ENCODE measurements around the gene DNASE2B.

Gene DNASE2B

GRCh38 chr1:84415396-84415795 lies 17.1 kb downstream of the DNASE2B start:
- Histone ChIP-seq H2AFZ (ENCODE audit: low read depth) (no peak overlapping the region), H3K27ac (no peak overlapping the region), H3K36me3 (ENCODE audit: insufficient read depth) (no peaks in the 10 kb centered on the region), H3K79me2 (ENCODE audit: insufficient read depth, low read depth) (no peaks in the 10 kb centered on the region), H3K9ac (no peak overlapping the region), H3K4me2 (no peak overlapping the region), H4K20me1 (ENCODE audit: insufficient read depth) (no peaks in the 10 kb centered on the region), H3K4me3 (IDR thresholded peaks at IDR 0.05; ENCODE audit: insufficient read depth, low read depth, low read length) (no peak overlapping the region), H3K27me3 (ENCODE audit: insufficient read depth, low read depth) (no peaks in the 10 kb centered on the region), H3K4me1 (ENCODE audit: low read depth, poor library complexity, severe bottlenecking) (no peaks in the 10 kb centered on the region)
- no peak for TF ChIP-seq CTCF (conservative IDR thresholded peaks at IDR 0.05; ENCODE audit: low read depth, low read length)

GRCh38 chr1:84422909-84423308 lies 24.6 kb downstream of the DNASE2B start:
- H3K9ac ChIP-seq, result no peak overlapping the region
- no peaks in the 10 kb centered on the region for H3K27me3 ChIP-seq (ENCODE audit: insufficient read depth, low read depth)
- no peaks in the 10 kb centered on the region for H3K4me1 ChIP-seq (ENCODE audit: low read depth, poor library complexity, severe bottlenecking)
- H3K4me3 ChIP-seq (IDR thresholded peaks at IDR 0.05; ENCODE audit: insufficient read depth, low read depth, low read length), result no peak overlapping the region
- no peaks in the 10 kb centered on the region for H3K79me2 ChIP-seq (ENCODE audit: insufficient read depth, low read depth)
- TF ChIP-seq CTCF (conservative IDR thresholded peaks at IDR 0.05; ENCODE audit: low read depth, low read length), result no peak
- no peak overlapping the region for H3K4me2 ChIP-seq
- no peak overlapping the region for H2AFZ ChIP-seq (ENCODE audit: low read depth)
- no peak overlapping the region for H3K27ac ChIP-seq
- H4K20me1 ChIP-seq (ENCODE audit: insufficient read depth), result no peaks in the 10 kb centered on the region
- no peaks in the 10 kb centered on the region for H3K36me3 ChIP-seq (ENCODE audit: insufficient read depth)

- no peaks in the 10 kb centered on the region for H3K4me1 ChIP-seq (ENCODE audit: low read depth, poor library complexity, severe bottlenecking)
- H3K36me3 ChIP-seq (ENCODE audit: insufficient read depth), result no peaks in the 10 kb centered on the region
- H4K20me1 ChIP-seq (ENCODE audit: insufficient read depth), result no peaks in the 10 kb centered on the region
- H3K4me3 ChIP-seq (IDR thresholded peaks at IDR 0.05; ENCODE audit: insufficient read depth, low read depth, low read length), result no peak overlapping the region
- no peaks in the 10 kb centered on the region for H3K79me2 ChIP-seq (ENCODE audit: insufficient read depth, low read depth)
- no peak for TF ChIP-seq CTCF (conservative IDR thresholded peaks at IDR 0.05; ENCODE audit: low read depth, low read length)
- no peaks in the 10 kb centered on the region for H3K27me3 ChIP-seq (ENCODE audit: insufficient read depth, low read depth)
- H3K4me2 ChIP-seq, result no peak overlapping the region
- no peak overlapping the region for H3K27ac ChIP-seq
- no peak overlapping the region for H2AFZ ChIP-seq (ENCODE audit: low read depth)
- no peak overlapping the region for H3K9ac ChIP-seq
Measured at GRCh38 chr1:84424513-84425149, 26.3 kb downstream of the DNASE2B start.

- no peak overlapping the region for H3K9ac ChIP-seq
- no peak for TF ChIP-seq CTCF (conservative IDR thresholded peaks at IDR 0.05; ENCODE audit: low read depth, low read length)
- no peaks in the 10 kb centered on the region for H3K27me3 ChIP-seq (ENCODE audit: insufficient read depth, low read depth)
- H3K27ac ChIP-seq, result no peak overlapping the region
- H4K20me1 ChIP-seq (ENCODE audit: insufficient read depth), result no peaks in the 10 kb centered on the region
- no peaks in the 10 kb centered on the region for H3K4me1 ChIP-seq (ENCODE audit: low read depth, poor library complexity, severe bottlenecking)
- H2AFZ ChIP-seq (ENCODE audit: low read depth), result no peak overlapping the region
- H3K36me3 ChIP-seq (ENCODE audit: insufficient read depth), result no peaks in the 10 kb centered on the region
- no peaks in the 10 kb centered on the region for H3K79me2 ChIP-seq (ENCODE audit: insufficient read depth, low read depth)
- no peak overlapping the region for H3K4me3 ChIP-seq (IDR thresholded peaks at IDR 0.05; ENCODE audit: insufficient read depth, low read depth, low read length)
- no peak overlapping the region for H3K4me2 ChIP-seq
Measured at GRCh38 chr1:84425150-84425896, 27.0 kb downstream of the DNASE2B start.
